T-cell (primary cell): ENCODE results near the gene TGFBR3. TPM values are rescaled to one million over a fixed set of nuclear protein-coding genes. Genes with fewer than 3 reads are reported as not detected.
A peak's percentile ranks its signal among the peaks of the same experiment; 100 is the strongest.

Experiments used
- ATAC-seq, 4 experiments: fragments of 200-7000 bp in 3 of 4; fragments of 150-1000 bp in 1 of 4; cut with Tn5 transposase; replicated peaks in 1 of 4; 1 replicate in 3 of 4; 2 replicates in 1 of 4; pipeline ENCODE4 v1.10.0; 2021; ENCODE audit warnings: moderate library complexity in 3 of 4, mild to moderate bottlenecking in 2 of 4, moderate number of reproducible peaks in 1 of 4
- CTCF ChIA-PET, 2 donors: fragments of 300-600 bp; sonication (Branson Sonifier 250); formaldehyde crosslinking; loops; one replicate each; lab custom pipeline; 2022; ENCODE audit warnings: antibody characterized with exemption in 2 of 2; lab: Charles Lee
- POLR2A ChIA-PET, 2 donors: fragments of 300-600 bp; sonication (Branson Sonifier 250); formaldehyde crosslinking; loops; one replicate each; lab custom pipeline; 2022; ENCODE audit warnings: antibody characterized with exemption in 2 of 2; lab: Charles Lee
- DNase-seq, 35 experiments: peaks; one replicate each; pipeline versions ENCODE4 v3.0.0 to v3.0.0-alpha.2; 2013 to 2023
- H3K27ac ChIP-seq: one replicate; pipeline ENCODE4 v1.5.1; 2013; ENCODE audit warnings: low read length
- H3K27me3 ChIP-seq, 2 experiments: replicated peaks in 1 of 2; 1 replicate in 1 of 2; 2 replicates in 1 of 2; pipeline versions ENCODE4 v1.6.1 to v1.7.0; 2013; ENCODE audit warnings: low read length in 1 of 2, mixed read lengths in 1 of 2; ENCODE audit not compliant: control insufficient read depth in 2 of 2, insufficient read depth in 2 of 2; ENCODE audit errors: extremely low read depth in 1 of 2
- H3K36me3 ChIP-seq, 2 donors: 1 replicate in 1 of 2; 2 replicates in 1 of 2; pipeline versions ENCODE4 v1.6.1 to v1.7.0; 2013; ENCODE audit warnings: low read length in 1 of 2; ENCODE audit not compliant: control insufficient read depth in 2 of 2, insufficient read depth in 1 of 2; ENCODE audit errors: extremely low read depth in 1 of 2
- H3K4me1 ChIP-seq, 2 experiments: 1 replicate in 1 of 2; 2 replicates in 1 of 2; pipeline versions ENCODE4 v1.6.1 to v1.7.0; 2013; ENCODE audit warnings: low read length in 2 of 2, mixed read lengths in 1 of 2; ENCODE audit not compliant: insufficient read depth in 2 of 2, control insufficient read depth in 1 of 2; ENCODE audit errors: extremely low read depth in 1 of 2
- H3K4me3 ChIP-seq, 2 donors: 1 replicate in 1 of 2; 2 replicates in 1 of 2; pipeline versions ENCODE4 v1.5.1 to v1.7.0; 2013; ENCODE audit warnings: mild to moderate bottlenecking in 2 of 2, low read length in 1 of 2, moderate library complexity in 1 of 2; ENCODE audit not compliant: control insufficient read depth in 1 of 2; ENCODE audit errors: extremely low read depth in 1 of 2
- H3K9me3 ChIP-seq: 2 replicates; pipeline ENCODE4 v1.7.0; 2013
- H3K27ac Mint-ChIP-seq, 2 donors: one replicate each; pipeline ENCODE4 v1.8.0; 2020 to 2021; ENCODE audit warnings: mild to moderate bottlenecking in 2 of 2, mixed read lengths in 2 of 2
- H3K27me3 Mint-ChIP-seq, 2 donors: one replicate each; pipeline ENCODE4 v1.8.0; 2021 to 2022; ENCODE audit warnings: mixed read lengths in 2 of 2
- H3K36me3 Mint-ChIP-seq: one replicate; pipeline ENCODE4 v1.8.0; 2021; ENCODE audit warnings: mixed read lengths
- H3K4me1 Mint-ChIP-seq, 3 donors: one replicate each; pipeline ENCODE4 v1.8.0; 2020 to 2022; ENCODE audit warnings: mixed read lengths in 3 of 3, mild to moderate bottlenecking in 1 of 3
- H3K4me3 Mint-ChIP-seq, 3 donors: one replicate each; pipeline ENCODE4 v1.8.0; 2020 to 2022; ENCODE audit warnings: mild to moderate bottlenecking in 3 of 3, mixed read lengths in 3 of 3, moderate library complexity in 3 of 3
- H3K9me3 Mint-ChIP-seq, 3 donors: one replicate each; pipeline ENCODE4 v1.8.0; 2020 to 2022; ENCODE audit warnings: mixed read lengths in 3 of 3
- WGBS: methylation state at CpG from one replicate; pipeline ENCODE4 v1.1.5; 2013; ENCODE audit warnings: missing lambda C conversion rate; ENCODE audit not compliant: insufficient coverage; 5-methylcytosine and 5-hydroxymethylcytosine counted together
- total RNA-seq, 35 experiments: library from RNA in 6 of 35; stranded (reverse) in 6 of 35; fragments of 120-200 nt in 1 of 35; gene quantifications; one replicate each; pipeline versions ENCODE4 v1.2.1 to v1.2.4 and lab custom pipeline; 2013 to 2026

The TGFBR3 gene
- total RNA-seq, 5 donors from 2014 or later (not counting 1 experiment from before 2014, with no cell fraction given): 17.5 to 65.4 (median 36.4) TPM

GRCh38 chr1:91814448-91814847 lies 71.5 kb downstream of the TGFBR3 start:
- Mint-ChIP-seq H3K4me1 (peaks cover 23 to 76% (median 53%) of the 10 kb centered on the region in 3 donors), H3K27ac (no peak overlapping the region)

GRCh38 chr1:91813813-91814212 lies 72.1 kb downstream of the TGFBR3 start:
- no peaks in the 10 kb centered on the region for H3K36me3 Mint-ChIP-seq
- peak overlapping the region in 1 of 2 donors; percentile 8 for H3K27ac Mint-ChIP-seq
- peaks cover 29 to 81% (median 59%) of the 10 kb centered on the region in 3 donors for H3K4me1 Mint-ChIP-seq
- 80% methylated on average over 2 of the region's 7 CpGs for WGBS
- H3K27me3 ChIP-seq: no peaks in the 10 kb centered on the region
- ChIA-PET CTCF (no interaction called here), POLR2A (no interaction called here)
- no peak overlapping the region for H3K27ac ChIP-seq
- no peaks in the 10 kb centered on the region for H3K9me3 Mint-ChIP-seq
- no peak overlapping the region for H3K4me3 ChIP-seq
- DNase-seq (no peak), ATAC-seq (no peak)
- H3K9me3 ChIP-seq: no peaks in the 10 kb centered on the region
- no peak overlapping the region for H3K4me3 Mint-ChIP-seq
- no peaks in the 10 kb centered on the region for H3K27me3 Mint-ChIP-seq
- no peaks in the 10 kb centered on the region for H3K36me3 ChIP-seq
- peaks cover 0 to 25% of the 10 kb centered on the region in 2 experiments for H3K4me1 ChIP-seq

More at GRCh38 chr1:91814448-91814847, 71.5 kb downstream of the TGFBR3 start:
- Histone ChIP-seq H3K4me3 (no peak overlapping the region), H3K27me3 (no peaks in the 10 kb centered on the region), H3K9me3 (no peaks in the 10 kb centered on the region), H3K36me3 (no peaks in the 10 kb centered on the region), H3K4me1 (peaks cover 0 to 22% of the 10 kb centered on the region in 2 experiments), H3K27ac (no peak overlapping the region)
- POLR2A ChIA-PET: no interaction called here
- no peak for ATAC-seq
- no CpG with 5 or more reads among the region's 4 CpGs for WGBS
- no peak for DNase-seq
- H3K27me3 Mint-ChIP-seq: no peaks in the 10 kb centered on the region
- H3K4me3 Mint-ChIP-seq: no peak overlapping the region
- H3K9me3 Mint-ChIP-seq: no peaks in the 10 kb centered on the region
- CTCF ChIA-PET: no interaction called here
- H3K36me3 Mint-ChIP-seq: no peaks in the 10 kb centered on the region

GRCh38 chr1:91811363-91812025 lies 74.5 kb downstream of the TGFBR3 start:
- Histone ChIP-seq H3K27me3 (no peaks in the 10 kb centered on the region), H3K36me3 (no peaks in the 10 kb centered on the region), H3K27ac (no peak overlapping the region), H3K9me3 (no peaks in the 10 kb centered on the region), H3K4me3 (no peak overlapping the region), H3K4me1 (peaks cover 0 to 25% of the 10 kb centered on the region in 2 experiments)
- DNase-seq (no peak), ATAC-seq (no peak)
- WGBS: no CpG with 5 or more reads among the region's 3 CpGs
- no peak overlapping the region for H3K4me3 Mint-ChIP-seq
- no peaks in the 10 kb centered on the region for H3K27me3 Mint-ChIP-seq
- CTCF ChIA-PET: interaction anchor here (0.6 to 1.9 kb wide), 5 partner anchors 24 to 933 kb away, joined by 3 to 7 read pairs (median 3); no protein-coding TSS in a partner anchor
- no peaks in the 10 kb centered on the region for H3K36me3 Mint-ChIP-seq
- H3K9me3 Mint-ChIP-seq: no peaks in the 10 kb centered on the region
- H3K4me1 Mint-ChIP-seq: peaks cover 29 to 76% (median 56%) of the 10 kb centered on the region in 3 donors
- H3K27ac Mint-ChIP-seq: peak overlapping the region; percentile 49 to 67
- POLR2A ChIA-PET: interaction anchor here in 1 of 2 donors (0.6 to 0.7 kb wide), 3 partner anchors 14 to 299 kb away, joined by 3 to 6 read pairs (median 3); no protein-coding TSS in a partner anchor

- Mint-ChIP-seq H3K4me3 (no peak overlapping the region), H3K27ac (peak overlapping the region; percentile 67 to 79), H3K27me3 (no peaks in the 10 kb centered on the region), H3K9me3 (no peaks in the 10 kb centered on the region), H3K36me3 (no peaks in the 10 kb centered on the region), H3K4me1 (peaks cover 44 to 84% (median 69%) of the 10 kb centered on the region in 3 donors)
- Histone ChIP-seq H3K36me3 (no peaks in the 10 kb centered on the region), H3K27ac (no peak overlapping the region), H3K4me1 (peaks cover 7 to 41% of the 10 kb centered on the region in 2 experiments), H3K27me3 (no peaks in the 10 kb centered on the region), H3K4me3 (no peak overlapping the region), H3K9me3 (no peaks in the 10 kb centered on the region)
- ATAC-seq (no peak), DNase-seq (no peak)
- WGBS: 45% methylated on average over 2 of the region's 3 CpGs
- ChIA-PET CTCF (interaction anchor here in 1 of 2 donors (1.2 kb wide), 1 partner anchor 10 kb away, joined by 3 read pairs; no protein-coding TSS in a partner anchor), POLR2A (no interaction called here)
Measured at GRCh38 chr1:91809317-91809716, 76.6 kb downstream of the TGFBR3 start.

GRCh38 chr1:91807921-91808620 lies 77.9 kb downstream of the TGFBR3 start:
- H3K36me3 Mint-ChIP-seq: no peaks in the 10 kb centered on the region

More at GRCh38 chr1:91807921-91808620, 77.9 kb downstream of the TGFBR3 start:
- Histone ChIP-seq H3K27me3 (no peaks in the 10 kb centered on the region), H3K36me3 (no peaks in the 10 kb centered on the region), H3K4me1 (peaks cover 18 to 47% of the 10 kb centered on the region in 2 experiments), H3K27ac (no peak overlapping the region), H3K4me3 (no peak overlapping the region), H3K9me3 (no peaks in the 10 kb centered on the region)
- Mint-ChIP-seq H3K27ac (peak overlapping the region; percentile 8 to 36), H3K27me3 (no peaks in the 10 kb centered on the region), H3K4me3 (no peak overlapping the region), H3K9me3 (no peaks in the 10 kb centered on the region), H3K4me1 (peaks cover 55 to 84% (median 74%) of the 10 kb centered on the region in 3 donors)
- DNase-seq: no peak
- POLR2A ChIA-PET: no interaction called here
- WGBS: no CpG with 5 or more reads among the region's 5 CpGs
- ATAC-seq: no peak
- CTCF ChIA-PET: interaction anchor here in 1 of 2 donors (0.6 kb wide), 1 partner anchor 1829 kb away, joined by 3 read pairs; no protein-coding TSS in a partner anchor
